Sigmoid colon (tissue), 7 donors: ENCODE results near the gene GDNF. TPM values are rescaled to one million over a fixed set of nuclear protein-coding genes. Genes with fewer than 3 reads are reported as not detected.
"Not testable (repeated sequence)": the region's sequence is repeated elsewhere in the genome, so short reads cannot be mapped to it uniquely, and the experiment has no call there.

Experiments
- DNase-seq: peaks from one replicate; pipeline ENCODE4 v3.0.0-alpha.2; 2019
- H3K27ac ChIP-seq, 4 donors: fragments of 200-600 bp; sonication (generic); one replicate each; pipeline ENCODE4 v1.5.1; 2016 to 2019; ENCODE audit warnings: mild to moderate bottlenecking in 1 of 4
- H3K27me3 ChIP-seq, 3 donors: fragments of 200-600 bp; sonication (generic); one replicate each; pipeline ENCODE4 v1.5.1; 2019; ENCODE audit warnings: mild to moderate bottlenecking in 1 of 3
- H3K36me3 ChIP-seq, 4 donors: fragments of 200-600 bp; sonication (generic); one replicate each; pipeline ENCODE4 v1.5.1; 2016 to 2019
- H3K4me1 ChIP-seq, 4 donors: fragments of 200-600 bp; sonication (generic); one replicate each; pipeline ENCODE4 v1.5.1; 2017 to 2019
- H3K4me3 ChIP-seq, 4 donors: fragments of 200-600 bp; sonication (generic); one replicate each; pipeline ENCODE4 v1.5.1; 2017 to 2019; ENCODE audit warnings: mild to moderate bottlenecking in 2 of 4, moderate library complexity in 1 of 4
- H3K9me3 ChIP-seq, 4 donors: fragments of 200-600 bp in 3 of 4; sonication (generic) in 3 of 4; one replicate each; pipeline versions ENCODE4 v1.5.1 to v1.6.1; 2013 to 2019
- EP300 ChIP-seq, 4 donors: sonication (generic); formaldehyde crosslinking; IDR thresholded peaks; one replicate each; pipeline ENCODE4 v1.6.1; 2017; ENCODE audit warnings: antibody characterized with exemption in 4 of 4
- POLR2A ChIP-seq, 2 donors: fragments of 450-650 bp; IDR thresholded peaks; one replicate each; pipeline ENCODE4 v1.6.1; 2016; ENCODE audit warnings: antibody characterized with exemption in 2 of 2, mild to moderate bottlenecking in 2 of 2, moderate library complexity in 2 of 2
- POLR2AphosphoS5 ChIP-seq, 4 donors: sonication (generic); formaldehyde crosslinking; IDR thresholded peaks; one replicate each; pipeline ENCODE4 v1.6.1; 2017; ENCODE audit warnings: antibody characterized with exemption in 4 of 4
- WGBS, 2 donors: extraction: QIAGEN DNeasy Blood & Tissue Kit; methylation state at CpG; one replicate each; pipeline ENCODE4 v1.1.7; 2013; 5-methylcytosine and 5-hydroxymethylcytosine counted together
- intact Hi-C: fragments of 100-400 bp; cut with DNase I; formaldehyde crosslinking; loops from one replicate; pipeline ENCODE4 v1.15.1; 2023
- polyA plus RNA-seq, 3 donors: library from polyadenylated mRNA; stranded (reverse); fragments of 200-250 nt; gene quantifications; one replicate each; pipeline ENCODE4 v1.2.3, GENCODE V29; 2013
- total RNA-seq, 4 donors: library from RNA; depleted of rRNA; stranded (reverse); fragments of >200 nt; gene quantifications; one replicate each; pipeline ENCODE4 v1.1.0, GENCODE V29; 2016
- TF ChIP-seq, protein P1 (sequence below), 4 experiments: fragments of 450-650 bp in 3 of 4; fragments of 200-600 bp in 1 of 4; IDR thresholded peaks; one replicate each; pipeline ENCODE4 v1.5.1; 2016 to 2019; ENCODE audit warnings: antibody characterized with exemption in 4 of 4, mild to moderate bottlenecking in 3 of 4, moderate library complexity in 2 of 4
- donor health status: healthy with polysubstance abuse.
- donor health status: Bipolar disorder and iron deficiency.
- donor health status: healthy.

GDNF gene
- total and polyA plus RNA-seq, 7 donors: under 0.01 to 16.3 (median 4.2) TPM

DNA sequence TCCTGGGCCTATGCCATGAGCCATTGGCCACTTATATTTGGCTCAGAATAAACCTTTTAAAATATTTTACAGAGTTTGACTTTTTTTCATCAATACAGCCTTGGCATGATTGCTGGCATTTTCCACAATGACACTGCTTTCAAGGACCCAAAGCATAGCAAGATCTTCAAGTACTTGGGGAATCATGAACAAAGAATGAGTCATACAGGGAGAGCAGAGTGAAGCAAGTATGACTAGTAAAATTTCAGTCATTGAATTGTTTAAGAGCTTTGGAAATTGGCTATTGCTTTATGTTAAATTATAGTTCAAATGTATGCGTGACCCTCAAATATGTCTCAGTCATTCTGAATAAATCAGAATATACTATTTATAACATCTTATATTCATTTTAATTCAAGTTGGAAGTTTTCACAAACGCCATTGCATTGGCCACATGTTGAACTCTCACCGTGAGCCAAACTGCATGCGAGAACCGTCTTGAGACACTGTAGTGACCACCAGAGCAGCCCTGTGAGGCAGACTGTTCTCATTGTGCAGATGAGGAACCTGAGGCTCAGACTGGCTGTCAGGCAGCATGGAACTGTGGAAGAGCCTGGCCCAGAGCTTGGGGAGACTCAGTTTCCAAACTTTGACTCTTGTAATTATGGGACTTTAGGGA, 52.9 kb downstream of the GDNF start:
- Histone ChIP-seq H3K9me3 (no peaks in the 10 kb centered on the region), H3K36me3 (no peaks in the 10 kb centered on the region), H3K27me3 (no peaks in the 10 kb centered on the region), H3K27ac (no peak overlapping the region), H3K4me1 (peaks cover 0 to 7% (median 4%) of the 10 kb centered on the region in 4 donors), H3K4me3 (no peak overlapping the region)
- intact Hi-C loops: no loop called here
- no peak for DNase-seq
- WGBS, 2 donors: 91 to 93% methylated on average over 5 of the region's 5 CpGs
- TF ChIP-seq POLR2A (IDR thresholded peaks at IDR 0.05) (no peak), EP300 (IDR thresholded peaks at IDR 0.05) (no peak), POLR2AphosphoS5 (IDR thresholded peaks at IDR 0.05) (no peak)
- TF ChIP-seq, protein P1, sequence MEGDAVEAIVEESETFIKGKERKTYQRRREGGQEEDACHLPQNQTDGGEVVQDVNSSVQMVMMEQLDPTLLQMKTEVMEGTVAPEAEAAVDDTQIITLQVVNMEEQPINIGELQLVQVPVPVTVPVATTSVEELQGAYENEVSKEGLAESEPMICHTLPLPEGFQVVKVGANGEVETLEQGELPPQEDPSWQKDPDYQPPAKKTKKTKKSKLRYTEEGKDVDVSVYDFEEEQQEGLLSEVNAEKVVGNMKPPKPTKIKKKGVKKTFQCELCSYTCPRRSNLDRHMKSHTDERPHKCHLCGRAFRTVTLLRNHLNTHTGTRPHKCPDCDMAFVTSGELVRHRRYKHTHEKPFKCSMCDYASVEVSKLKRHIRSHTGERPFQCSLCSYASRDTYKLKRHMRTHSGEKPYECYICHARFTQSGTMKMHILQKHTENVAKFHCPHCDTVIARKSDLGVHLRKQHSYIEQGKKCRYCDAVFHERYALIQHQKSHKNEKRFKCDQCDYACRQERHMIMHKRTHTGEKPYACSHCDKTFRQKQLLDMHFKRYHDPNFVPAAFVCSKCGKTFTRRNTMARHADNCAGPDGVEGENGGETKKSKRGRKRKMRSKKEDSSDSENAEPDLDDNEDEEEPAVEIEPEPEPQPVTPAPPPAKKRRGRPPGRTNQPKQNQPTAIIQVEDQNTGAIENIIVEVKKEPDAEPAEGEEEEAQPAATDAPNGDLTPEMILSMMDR (IDR thresholded peaks at IDR 0.05): no peak

DNA sequence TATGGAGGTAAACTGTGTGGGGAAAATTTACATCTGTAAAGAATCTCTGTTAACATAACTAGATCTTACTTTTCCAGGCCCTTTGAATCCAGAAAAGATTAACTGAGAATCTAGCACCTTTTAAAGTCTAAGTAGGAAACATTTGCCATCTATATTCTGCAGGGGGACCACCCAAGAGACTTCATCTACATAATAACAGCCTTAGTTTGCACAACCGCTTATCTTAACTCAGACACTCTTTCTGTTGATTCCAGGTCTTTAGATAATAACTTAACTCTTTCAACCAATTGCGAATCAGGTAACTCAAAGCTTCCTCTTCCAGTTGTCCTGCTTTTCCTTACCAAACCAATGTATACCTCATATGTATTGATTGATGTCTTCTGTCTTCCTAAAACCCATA, 53.4 kb downstream of the GDNF start:
- WGBS, 2 donors: 74 to 88% methylated on average over 2 of the region's 2 CpGs
- H3K4me1 ChIP-seq: peaks cover 0 to 7% (median 4%) of the 10 kb centered on the region in 4 donors
- TF ChIP-seq, protein P1 (IDR thresholded peaks at IDR 0.05): no peak
- no peak for TF ChIP-seq EP300 (IDR thresholded peaks at IDR 0.05)
- no peak for TF ChIP-seq POLR2A (IDR thresholded peaks at IDR 0.05)
- no peak for TF ChIP-seq POLR2AphosphoS5 (IDR thresholded peaks at IDR 0.05)
- H3K27ac ChIP-seq: no peak overlapping the region
- H3K36me3 ChIP-seq: no peaks in the 10 kb centered on the region
- no peak for DNase-seq
- H3K9me3 ChIP-seq: no peaks in the 10 kb centered on the region
- no peak overlapping the region for H3K4me3 ChIP-seq
- H3K27me3 ChIP-seq: no peaks in the 10 kb centered on the region
- intact Hi-C loops: no loop called here

GRCh38 chr5:37781409-37781808, 58.4 kb downstream of the GDNF start:
- intact Hi-C loops, H3K27ac ChIP-seq, H3K36me3 ChIP-seq, H3K4me3 ChIP-seq, H3K9me3 ChIP-seq, DNase-seq, H3K27me3 ChIP-seq: not testable (repeated sequence)
- peaks cover 0 to 18% (median 13%) of the 10 kb centered on the region in 4 donors for H3K4me1 ChIP-seq
- WGBS, 2 donors: 93 to 95% methylated on average over 8 of the region's 8 CpGs

DNA sequence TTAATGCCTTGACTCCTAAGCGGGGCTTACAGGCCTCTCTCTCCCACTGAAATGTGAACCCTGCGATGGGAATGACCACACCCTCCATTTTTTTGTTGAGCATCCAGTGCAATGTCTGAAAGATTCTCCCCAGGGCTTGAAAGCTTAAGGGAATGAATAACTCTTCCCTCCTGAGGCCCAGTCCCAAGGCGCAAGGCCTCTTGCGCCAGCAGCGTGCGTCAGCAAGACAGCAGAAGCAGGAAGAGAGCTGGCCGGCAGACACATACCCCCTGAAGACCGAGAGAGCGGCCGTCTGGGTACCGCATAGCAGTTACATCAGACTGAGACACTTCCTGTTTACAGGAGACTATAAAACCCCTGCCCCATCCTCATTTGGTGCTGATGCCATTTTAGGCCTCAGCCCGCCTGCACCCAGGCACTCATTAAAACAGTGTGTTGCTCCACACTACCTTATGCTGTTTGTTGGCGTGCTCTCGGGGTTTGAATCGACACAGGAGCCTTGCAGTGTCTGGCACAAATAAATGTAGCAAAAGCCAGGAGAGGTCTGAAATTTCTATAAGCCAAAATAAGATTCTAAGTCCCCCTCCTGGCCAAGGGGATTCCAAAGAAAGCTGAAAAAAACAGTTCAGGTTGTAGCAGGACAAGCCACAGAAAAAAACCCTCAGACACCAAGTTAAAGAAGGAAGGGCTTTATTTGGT, 62.3 kb downstream of the GDNF start:
- TF ChIP-seq EP300 (IDR thresholded peaks at IDR 0.05) (peak in 3 of 4 donors; percentile 70 to 86 (median 70)), POLR2AphosphoS5 (IDR thresholded peaks at IDR 0.05) (peak in 3 of 4 donors; percentile 39 to 67 (median 66)), POLR2A (IDR thresholded peaks at IDR 0.05) (peak in 1 of 2 donors; percentile 6)
- TF ChIP-seq, protein P1 (IDR thresholded peaks at IDR 0.05): no peak
- peak overlapping the region; percentile 57 to 93 (median 84) for H3K27ac ChIP-seq

DNA sequence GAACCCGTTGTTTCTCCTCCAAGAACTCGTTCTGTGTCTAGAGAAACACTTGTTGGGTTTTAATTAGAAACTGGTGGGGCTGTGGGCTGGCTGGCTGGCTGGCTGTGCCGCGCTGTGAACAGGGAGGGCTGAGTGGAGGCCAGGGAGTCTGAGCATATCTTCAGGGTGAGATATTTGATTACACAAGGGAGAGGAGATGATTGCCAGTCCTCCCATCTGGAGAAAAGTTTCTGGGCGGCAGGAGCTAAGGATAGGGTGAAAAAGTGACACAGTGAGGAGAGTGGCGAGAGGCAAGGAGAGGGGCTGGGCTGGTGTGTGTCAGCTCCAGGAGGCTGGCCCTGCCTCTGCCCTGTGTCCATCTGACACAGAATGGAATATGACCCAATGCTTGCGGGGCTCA, 63.0 kb downstream of the GDNF start:
- H3K27ac ChIP-seq: peak overlapping the region; percentile 57 to 93 (median 84)
- TF ChIP-seq EP300 (IDR thresholded peaks at IDR 0.05): peak in 2 of 4 donors; percentile 66 to 85
- no peak for TF ChIP-seq POLR2A (IDR thresholded peaks at IDR 0.05)
- TF ChIP-seq POLR2AphosphoS5 (IDR thresholded peaks at IDR 0.05): peak; percentile 52 to 83 (median 80)

More for the DNA sequence above, 62.3 kb downstream of the GDNF start:
- Histone ChIP-seq H3K36me3 (no peaks in the 10 kb centered on the region), H3K4me1 (peaks cover 0 to 26% (median 18%) of the 10 kb centered on the region in 4 donors), H3K9me3 (peaks cover 0 to 5% (median 1%) of the 10 kb centered on the region in 4 donors), H3K27me3 (no peaks in the 10 kb centered on the region), H3K4me3 (no peak overlapping the region)
- 85 to 91% methylated on average over 15 of the region's 15 CpGs for WGBS, 2 donors
- intact Hi-C loops: loop anchor here (1.0 to 10.0 kb wide), 4 partner anchors 58 to 283 kb away; no protein-coding TSS in a partner anchor
- peak; percentile 94 for DNase-seq

More for the DNA sequence above, 63.0 kb downstream of the GDNF start:
- Histone ChIP-seq H3K27me3 (no peaks in the 10 kb centered on the region), H3K4me1 (peaks cover 0 to 33% (median 25%) of the 10 kb centered on the region in 4 donors), H3K9me3 (peaks cover 0 to 5% (median 1%) of the 10 kb centered on the region in 4 donors), H3K4me3 (no peak overlapping the region), H3K36me3 (no peaks in the 10 kb centered on the region)
- intact Hi-C loops: loop anchor here (1.0 to 10.0 kb wide), 4 partner anchors 58 to 282 kb away; no protein-coding TSS in a partner anchor
- 77 to 85% methylated on average over 7 of the region's 7 CpGs for WGBS, 2 donors
- peak; percentile 90 for DNase-seq
